ENCODE measurements around the gene SUSD3.

- TF ChIP-seq CHD2 (IDR thresholded peaks at IDR 0.05; ENCODE audit: low read length) = no peak
- TF ChIP-seq MAX (IDR thresholded peaks at IDR 0.05) = no peak
- TF ChIP-seq, protein P1, sequence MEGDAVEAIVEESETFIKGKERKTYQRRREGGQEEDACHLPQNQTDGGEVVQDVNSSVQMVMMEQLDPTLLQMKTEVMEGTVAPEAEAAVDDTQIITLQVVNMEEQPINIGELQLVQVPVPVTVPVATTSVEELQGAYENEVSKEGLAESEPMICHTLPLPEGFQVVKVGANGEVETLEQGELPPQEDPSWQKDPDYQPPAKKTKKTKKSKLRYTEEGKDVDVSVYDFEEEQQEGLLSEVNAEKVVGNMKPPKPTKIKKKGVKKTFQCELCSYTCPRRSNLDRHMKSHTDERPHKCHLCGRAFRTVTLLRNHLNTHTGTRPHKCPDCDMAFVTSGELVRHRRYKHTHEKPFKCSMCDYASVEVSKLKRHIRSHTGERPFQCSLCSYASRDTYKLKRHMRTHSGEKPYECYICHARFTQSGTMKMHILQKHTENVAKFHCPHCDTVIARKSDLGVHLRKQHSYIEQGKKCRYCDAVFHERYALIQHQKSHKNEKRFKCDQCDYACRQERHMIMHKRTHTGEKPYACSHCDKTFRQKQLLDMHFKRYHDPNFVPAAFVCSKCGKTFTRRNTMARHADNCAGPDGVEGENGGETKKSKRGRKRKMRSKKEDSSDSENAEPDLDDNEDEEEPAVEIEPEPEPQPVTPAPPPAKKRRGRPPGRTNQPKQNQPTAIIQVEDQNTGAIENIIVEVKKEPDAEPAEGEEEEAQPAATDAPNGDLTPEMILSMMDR (IDR thresholded peaks at IDR 0.05; ENCODE audit: control extremely low read depth in 1 of 3, insufficient read depth in 1 of 3, low read depth in 1 of 3, low read length in 3 of 3) = no peak
- TF ChIP-seq, protein P2, sequence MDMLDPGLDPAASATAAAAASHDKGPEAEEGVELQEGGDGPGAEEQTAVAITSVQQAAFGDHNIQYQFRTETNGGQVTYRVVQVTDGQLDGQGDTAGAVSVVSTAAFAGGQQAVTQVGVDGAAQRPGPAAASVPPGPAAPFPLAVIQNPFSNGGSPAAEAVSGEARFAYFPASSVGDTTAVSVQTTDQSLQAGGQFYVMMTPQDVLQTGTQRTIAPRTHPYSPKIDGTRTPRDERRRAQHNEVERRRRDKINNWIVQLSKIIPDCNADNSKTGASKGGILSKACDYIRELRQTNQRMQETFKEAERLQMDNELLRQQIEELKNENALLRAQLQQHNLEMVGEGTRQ (IDR thresholded peaks at IDR 0.05; ENCODE audit: low read length) = no peak
- no peak for TF ChIP-seq EZH2 (IDR thresholded peaks at IDR 0.05; ENCODE audit: low read depth, low read length, severe bottlenecking)
- no peak for TF ChIP-seq YY1 (IDR thresholded peaks at IDR 0.05; ENCODE audit: low read depth, low read length)
- no peak for TF ChIP-seq EP300 (IDR thresholded peaks at IDR 0.05; ENCODE audit: borderline replicate concordance in 1 of 2, low read depth in 2 of 2, low read length in 2 of 2)
Observed at GRCh38 chr9:93081931-93082330, 23.4 kb downstream of the SUSD3 start.

Data from H1 (cell line).